ENCODE measurements around the gene CNGB1.

The CNGB1 gene

DNA sequence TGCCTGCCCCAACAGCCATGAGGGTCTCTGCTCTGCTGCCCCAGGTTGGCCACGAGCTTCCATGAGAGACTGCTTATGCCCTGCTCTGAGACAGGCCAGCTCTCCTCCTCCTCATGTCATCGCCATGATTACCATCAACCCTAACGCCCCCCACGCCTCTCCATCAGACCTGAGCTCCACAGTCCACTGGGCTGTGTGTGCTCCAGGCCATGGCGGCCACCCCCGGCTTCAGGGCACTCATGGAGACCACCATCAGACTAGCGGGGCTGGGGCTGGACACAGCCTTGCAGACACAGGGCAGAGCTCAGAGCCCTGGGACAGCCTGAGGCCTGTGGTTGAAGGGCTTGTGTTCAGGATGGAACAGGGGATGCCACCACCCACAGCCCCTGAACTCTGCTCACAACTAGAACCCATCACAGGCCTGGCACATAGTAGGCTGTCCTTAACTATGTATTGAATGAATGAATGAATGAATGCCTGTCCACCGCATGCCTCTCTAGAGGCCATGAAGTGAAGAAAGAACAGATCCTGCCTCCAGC is 14.6 kb downstream of the CNGB1 start:
- Histone ChIP-seq H3K4me3 (ENCODE audit: control insufficient read depth in 1 of 7, extremely low read depth in 1 of 7, insufficient read depth in 4 of 7, low read depth in 2 of 7, low read length in 6 of 7) (no peak overlapping the region), H3K9me3 (ENCODE audit: control extremely low read depth in 1 of 5, control insufficient read depth in 4 of 5, insufficient read depth in 2 of 5, low read depth in 1 of 5, low read length in 4 of 5) (no peaks in the 10 kb centered on the region), H3K4me1 (ENCODE audit: control extremely low read depth in 1 of 4, control insufficient read depth in 4 of 4, insufficient read depth in 4 of 4, low read length in 3 of 4) (no peaks in the 10 kb centered on the region), H3K36me3 (ENCODE audit: control insufficient read depth in 4 of 4, insufficient read depth in 4 of 4, low read length in 3 of 4) (no peaks in the 10 kb centered on the region), H3K27ac (ENCODE audit: insufficient read depth in 1 of 2, low read depth in 1 of 2, low read length in 2 of 2, poor library complexity in 1 of 2, severe bottlenecking in 2 of 2) (no peak overlapping the region), H3K27me3 (replicated peaks in 2 of 5; ENCODE audit: control insufficient read depth in 4 of 5, insufficient read depth in 5 of 5, low read length in 4 of 5) (no peaks in the 10 kb centered on the region)
- CTCF ChIA-PET: interaction anchor here (0.6 to 2.1 kb wide), 3 partner anchors 12 to 163 kb away, joined by 3 to 7 read pairs (median 5); no protein-coding TSS in a partner anchor
- WGBS (ENCODE audit: insufficient coverage): 98% methylated on average over 7 of the region's 8 CpGs
- DNase-seq: no peak
- POLR2A ChIA-PET: no interaction called here

GRCh38 chr16:57955572-57956188 is 15.2 kb downstream of the CNGB1 start:
- peaks cover 0 to 2% (median 0%) of the 10 kb centered on the region in 5 experiments for H3K27me3 ChIP-seq (replicated peaks in 2 of 5; ENCODE audit: control insufficient read depth in 4 of 5, insufficient read depth in 5 of 5, low read length in 4 of 5)
- CTCF ChIA-PET: interaction anchor here (0.7 to 2.1 kb wide), 3 partner anchors 11 to 17 kb away, joined by 3 to 7 read pairs (median 5); no protein-coding TSS in a partner anchor
- WGBS (ENCODE audit: insufficient coverage): over 99% methylated on average over 12 of the region's 12 CpGs

DNA sequence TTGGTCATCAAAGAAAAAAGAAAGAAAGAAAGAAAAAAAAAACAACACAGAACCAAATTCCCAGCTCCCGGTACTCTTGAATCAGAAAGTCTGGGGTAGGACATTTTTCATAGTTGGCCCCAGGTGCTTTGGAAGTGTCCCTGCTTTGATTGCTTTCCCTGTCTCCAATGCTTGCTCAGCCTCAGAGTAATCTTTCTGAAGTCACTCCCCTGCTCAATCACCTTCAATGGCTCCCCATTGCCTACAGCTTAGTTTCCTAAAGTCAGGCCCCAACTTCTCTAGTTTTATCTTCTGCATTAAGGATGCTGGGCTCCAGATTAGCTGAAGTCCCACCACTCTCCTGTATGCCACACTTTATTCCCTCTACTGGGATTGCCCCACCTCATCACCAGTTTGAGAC is 17.1 kb downstream of the CNGB1 start:
- ChIA-PET POLR2A (no interaction called here), CTCF (interaction anchor here (0.6 to 1.3 kb wide), 4 partner anchors 9 to 407 kb away, joined by 3 to 4 read pairs (median 4); no protein-coding TSS in a partner anchor)
- Histone ChIP-seq H3K4me1 (ENCODE audit: control extremely low read depth in 1 of 4, control insufficient read depth in 4 of 4, insufficient read depth in 4 of 4, low read length in 3 of 4) (no peaks in the 10 kb centered on the region), H3K9me3 (ENCODE audit: control extremely low read depth in 1 of 5, control insufficient read depth in 4 of 5, insufficient read depth in 2 of 5, low read depth in 1 of 5, low read length in 4 of 5) (no peaks in the 10 kb centered on the region), H3K4me3 (ENCODE audit: control insufficient read depth in 1 of 7, extremely low read depth in 1 of 7, insufficient read depth in 4 of 7, low read depth in 2 of 7, low read length in 6 of 7) (no peak overlapping the region), H3K27me3 (replicated peaks in 2 of 5; ENCODE audit: control insufficient read depth in 4 of 5, insufficient read depth in 5 of 5, low read length in 4 of 5) (peaks cover 0 to 3% (median 0%) of the 10 kb centered on the region in 5 experiments), H3K27ac (ENCODE audit: insufficient read depth in 1 of 2, low read depth in 1 of 2, low read length in 2 of 2, poor library complexity in 1 of 2, severe bottlenecking in 2 of 2) (no peak overlapping the region), H3K36me3 (ENCODE audit: control insufficient read depth in 4 of 4, insufficient read depth in 4 of 4, low read length in 3 of 4) (no peaks in the 10 kb centered on the region)
- no peak for DNase-seq
- no CpG with 5 or more reads among the region's 1 CpG for WGBS (ENCODE audit: insufficient coverage)

More at GRCh38 chr16:57955572-57956188, 15.2 kb downstream of the CNGB1 start:
- Histone ChIP-seq H3K4me3 (ENCODE audit: control insufficient read depth in 1 of 7, extremely low read depth in 1 of 7, insufficient read depth in 4 of 7, low read depth in 2 of 7, low read length in 6 of 7) (no peak overlapping the region), H3K9me3 (ENCODE audit: control extremely low read depth in 1 of 5, control insufficient read depth in 4 of 5, insufficient read depth in 2 of 5, low read depth in 1 of 5, low read length in 4 of 5) (no peaks in the 10 kb centered on the region), H3K27ac (ENCODE audit: insufficient read depth in 1 of 2, low read depth in 1 of 2, low read length in 2 of 2, poor library complexity in 1 of 2, severe bottlenecking in 2 of 2) (no peak overlapping the region), H3K4me1 (ENCODE audit: control extremely low read depth in 1 of 4, control insufficient read depth in 4 of 4, insufficient read depth in 4 of 4, low read length in 3 of 4) (no peaks in the 10 kb centered on the region), H3K36me3 (ENCODE audit: control insufficient read depth in 4 of 4, insufficient read depth in 4 of 4, low read length in 3 of 4) (no peaks in the 10 kb centered on the region)
- POLR2A ChIA-PET: no interaction called here
- no peak for DNase-seq

DNA sequence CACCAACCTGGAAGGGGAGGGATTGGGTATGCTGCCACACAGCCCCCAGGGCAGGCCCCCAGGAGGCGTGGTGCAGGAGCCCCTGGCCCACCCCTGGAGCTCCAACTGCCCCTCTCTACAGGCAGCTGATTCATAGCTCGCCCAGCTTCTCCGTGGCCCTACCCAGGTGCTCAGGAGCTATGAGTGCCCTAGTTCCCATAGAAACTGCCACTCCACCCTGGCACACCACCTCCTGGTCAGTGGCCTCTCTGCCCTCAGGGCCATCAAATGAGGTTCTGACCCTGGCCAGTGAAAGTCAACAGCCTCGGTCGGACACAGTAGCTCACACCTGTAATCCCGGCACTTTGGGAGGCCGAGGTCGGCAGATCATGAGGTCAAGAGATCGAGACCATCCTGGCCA is 18.0 kb downstream of the CNGB1 start:
- Histone ChIP-seq H3K4me1 (ENCODE audit: control extremely low read depth in 1 of 4, control insufficient read depth in 4 of 4, insufficient read depth in 4 of 4, low read length in 3 of 4) (no peaks in the 10 kb centered on the region), H3K9me3 (ENCODE audit: control extremely low read depth in 1 of 5, control insufficient read depth in 4 of 5, insufficient read depth in 2 of 5, low read depth in 1 of 5, low read length in 4 of 5) (no peaks in the 10 kb centered on the region), H3K4me3 (ENCODE audit: control insufficient read depth in 1 of 7, extremely low read depth in 1 of 7, insufficient read depth in 4 of 7, low read depth in 2 of 7, low read length in 6 of 7) (no peak overlapping the region), H3K36me3 (ENCODE audit: control insufficient read depth in 4 of 4, insufficient read depth in 4 of 4, low read length in 3 of 4) (no peaks in the 10 kb centered on the region), H3K27ac (ENCODE audit: insufficient read depth in 1 of 2, low read depth in 1 of 2, low read length in 2 of 2, poor library complexity in 1 of 2, severe bottlenecking in 2 of 2) (no peak overlapping the region), H3K27me3 (replicated peaks in 2 of 5; ENCODE audit: control insufficient read depth in 4 of 5, insufficient read depth in 5 of 5, low read length in 4 of 5) (peaks cover 0 to 3% (median 0%) of the 10 kb centered on the region in 5 experiments)
- no peak for DNase-seq
- ChIA-PET POLR2A (no interaction called here), CTCF (interaction anchor here (1.0 to 1.3 kb wide), 4 partner anchors 24 to 72 kb away, joined by 3 to 4 read pairs (median 4); no protein-coding TSS in a partner anchor)
- WGBS (ENCODE audit: insufficient coverage): 98% methylated on average over 6 of the region's 9 CpGs

GRCh38 chr16:57951204-57951960 is 19.5 kb downstream of the CNGB1 start:
- peaks cover 0 to 3% (median 0%) of the 10 kb centered on the region in 5 experiments for H3K27me3 ChIP-seq (replicated peaks in 2 of 5; ENCODE audit: control insufficient read depth in 4 of 5, insufficient read depth in 5 of 5, low read length in 4 of 5)
- WGBS (ENCODE audit: insufficient coverage): 93% methylated on average over 4 of the region's 7 CpGs
- POLR2A ChIA-PET: no interaction called here

DNA sequence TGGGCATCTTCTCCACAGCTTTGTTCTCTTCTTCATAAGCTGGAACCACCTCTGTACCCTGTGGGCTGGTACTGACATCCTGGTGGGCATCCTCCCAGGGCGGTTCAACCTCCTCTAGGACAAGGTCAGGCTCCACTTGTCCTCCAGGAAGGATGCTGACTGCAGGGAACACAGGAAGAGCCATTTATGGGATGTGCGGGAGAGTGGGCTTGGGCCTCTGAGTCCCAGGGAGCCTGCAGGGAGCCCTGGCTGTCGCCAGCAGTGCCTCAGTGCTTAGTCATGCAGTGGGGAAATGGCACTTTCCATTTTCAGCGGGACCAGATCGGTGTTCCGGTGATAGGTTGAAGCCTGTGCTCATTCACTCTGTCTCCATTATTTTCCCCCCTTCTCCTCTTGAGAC is 20.5 kb downstream of the CNGB1 start:
- POLR2A ChIA-PET: no interaction called here
- Histone ChIP-seq H3K4me1 (ENCODE audit: control extremely low read depth in 1 of 4, control insufficient read depth in 4 of 4, insufficient read depth in 4 of 4, low read length in 3 of 4) (no peaks in the 10 kb centered on the region), H3K27me3 (replicated peaks in 2 of 5; ENCODE audit: control insufficient read depth in 4 of 5, insufficient read depth in 5 of 5, low read length in 4 of 5) (peaks cover 0 to 3% (median 0%) of the 10 kb centered on the region in 5 experiments), H3K27ac (ENCODE audit: insufficient read depth in 1 of 2, low read depth in 1 of 2, low read length in 2 of 2, poor library complexity in 1 of 2, severe bottlenecking in 2 of 2) (no peak overlapping the region), H3K36me3 (ENCODE audit: control insufficient read depth in 4 of 4, insufficient read depth in 4 of 4, low read length in 3 of 4) (no peaks in the 10 kb centered on the region), H3K9me3 (ENCODE audit: control extremely low read depth in 1 of 5, control insufficient read depth in 4 of 5, insufficient read depth in 2 of 5, low read depth in 1 of 5, low read length in 4 of 5) (no peaks in the 10 kb centered on the region), H3K4me3 (ENCODE audit: control insufficient read depth in 1 of 7, extremely low read depth in 1 of 7, insufficient read depth in 4 of 7, low read depth in 2 of 7, low read length in 6 of 7) (no peak overlapping the region)
- 45% methylated on average over 6 of the region's 6 CpGs for WGBS (ENCODE audit: insufficient coverage)
- DNase-seq: no peak
- CTCF ChIA-PET: no interaction called here

More at GRCh38 chr16:57951204-57951960, 19.5 kb downstream of the CNGB1 start:
- no peaks in the 10 kb centered on the region for H3K9me3 ChIP-seq (ENCODE audit: control extremely low read depth in 1 of 5, control insufficient read depth in 4 of 5, insufficient read depth in 2 of 5, low read depth in 1 of 5, low read length in 4 of 5)
- CTCF ChIA-PET: interaction anchor here (0.6 kb wide), 1 partner anchor 19 kb away, joined by 3 read pairs; no protein-coding TSS in a partner anchor
- H3K27ac ChIP-seq (ENCODE audit: insufficient read depth in 1 of 2, low read depth in 1 of 2, low read length in 2 of 2, poor library complexity in 1 of 2, severe bottlenecking in 2 of 2): no peak overlapping the region
- H3K4me1 ChIP-seq (ENCODE audit: control extremely low read depth in 1 of 4, control insufficient read depth in 4 of 4, insufficient read depth in 4 of 4, low read length in 3 of 4): no peaks in the 10 kb centered on the region
- DNase-seq: no peak
- no peak overlapping the region for H3K4me3 ChIP-seq (ENCODE audit: control insufficient read depth in 1 of 7, extremely low read depth in 1 of 7, insufficient read depth in 4 of 7, low read depth in 2 of 7, low read length in 6 of 7)
- no peaks in the 10 kb centered on the region for H3K36me3 ChIP-seq (ENCODE audit: control insufficient read depth in 4 of 4, insufficient read depth in 4 of 4, low read length in 3 of 4)
